WTC11 (cell line): ENCODE results near the gene XBP1. TPM values are rescaled to one million over a fixed set of nuclear protein-coding genes. Genes with fewer than 3 reads are reported as not detected.

Experiments used
- ATAC-seq: fragments of 200-7000 bp; cut with Tn5 transposase; 2 replicates; pipeline ENCODE4 v1.10.0; 2021; ENCODE audit warnings: mild to moderate bottlenecking, moderate library complexity
- CTCF ChIA-PET: fragments of 300-600 bp; sonication (Branson Sonifier 250); formaldehyde crosslinking; loops from one replicate; lab custom pipeline; 2021; ENCODE audit warnings: antibody characterized with exemption; lab: Charles Lee
- POLR2A ChIA-PET: fragments of 350-600 bp; sonication (Branson Sonifier 250); formaldehyde crosslinking; loops from one replicate; lab custom pipeline; 2021; ENCODE audit warnings: antibody characterized with exemption; lab: Charles Lee
- DNase-seq: peaks from one replicate; pipeline ENCODE4 v3.0.0; 2021; ENCODE audit warnings: low spot score
- H3K27ac Mint-ChIP-seq: 2 replicates; pipeline ENCODE4 v1.8.0; 2021; ENCODE audit warnings: mixed read lengths
- H3K27me3 Mint-ChIP-seq: 2 replicates; pipeline ENCODE4 v1.8.0; 2021; ENCODE audit warnings: low read depth, mild to moderate bottlenecking, moderate library complexity, mixed read lengths
- H3K36me3 Mint-ChIP-seq: 2 replicates; pipeline ENCODE4 v1.8.0; 2021; ENCODE audit warnings: mixed read lengths
- H3K4me1 Mint-ChIP-seq: 2 replicates; pipeline ENCODE4 v1.8.0; 2022; ENCODE audit warnings: mixed read lengths
- H3K4me3 Mint-ChIP-seq: 2 replicates; pipeline ENCODE4 v1.8.0; 2021; ENCODE audit warnings: mild to moderate bottlenecking, moderate library complexity, mixed read lengths
- H3K9me3 Mint-ChIP-seq: 2 replicates; pipeline ENCODE4 v1.8.0; 2021; ENCODE audit warnings: mixed read lengths
- ARID4B ChIP-seq: sonication (generic); formaldehyde crosslinking; IDR thresholded peaks from 2 replicates; pipeline ENCODE4 v1.8.0; 2023; ENCODE audit warnings: missing genetic modification reagents, mild to moderate bottlenecking, borderline replicate concordance
- E2F1 ChIP-seq: sonication (generic); formaldehyde crosslinking; IDR thresholded peaks from 2 replicates; pipeline ENCODE4 v1.8.0; 2022; ENCODE audit warnings: mild to moderate bottlenecking, missing genetic modification reagents
- E2F4 ChIP-seq: sonication (generic); formaldehyde crosslinking; IDR thresholded peaks from 2 replicates; pipeline ENCODE4 v1.8.1; 2022; ENCODE audit warnings: low read depth, mild to moderate bottlenecking, moderate library complexity, missing genetic modification reagents, borderline replicate concordance
- E2F5 ChIP-seq: sonication (generic); formaldehyde crosslinking; IDR thresholded peaks from 2 replicates; pipeline ENCODE4 v1.8.1; 2022; ENCODE audit warnings: mild to moderate bottlenecking, moderate library complexity, missing genetic modification reagents
- FOXP4 ChIP-seq: sonication (generic); formaldehyde crosslinking; IDR thresholded peaks from 2 replicates; pipeline ENCODE4 v1.8.0; 2022; ENCODE audit warnings: mild to moderate bottlenecking, missing genetic modification reagents
- GABPB1 ChIP-seq: sonication (generic); formaldehyde crosslinking; IDR thresholded peaks from 2 replicates; pipeline ENCODE4 v1.8.1; 2023; ENCODE audit warnings: mild to moderate bottlenecking, missing genetic modification reagents
- GRHL2 ChIP-seq: fragments of 250-450 bp; sonication (Bioruptor Pico); IDR thresholded peaks from 2 replicates; pipeline ENCODE4 v1.8.0; 2022; ENCODE audit warnings: mild to moderate bottlenecking, moderate library complexity; ENCODE audit not compliant: insufficient replicate concordance, severe bottlenecking
- TEAD4 ChIP-seq: sonication (generic); formaldehyde crosslinking; IDR thresholded peaks from 2 replicates; pipeline ENCODE4 v1.8.0; 2022; ENCODE audit warnings: mild to moderate bottlenecking, missing genetic modification reagents
- TP53 ChIP-seq: sonication (generic); formaldehyde crosslinking; IDR thresholded peaks from 2 replicates; pipeline ENCODE4 v1.8.1; 2023; ENCODE audit warnings: mild to moderate bottlenecking, missing genetic modification reagents
- total RNA-seq: library from RNA; stranded (reverse); gene quantifications from 3 replicates; pipeline ENCODE4 v1.2.3, GENCODE V29; 2021

Gene XBP1
- total RNA-seq, 1 experiment from 2014 or later: 127 TPM

GRCh38 chr22:28815111-28815510 is 14.7 kb upstream of the XBP1 start:
- Mint-ChIP-seq H3K27ac (peak overlapping the region; percentile 31; the same call in 1 of the 2 replicates), H3K27me3 (no peaks in the 10 kb centered on the region), H3K36me3 (no peaks in the 10 kb centered on the region), H3K4me1 (peaks cover 19% of the 10 kb centered on the region), H3K9me3 (no peaks in the 10 kb centered on the region), H3K4me3 (no peak overlapping the region)
- DNase-seq: no peak
- ChIA-PET POLR2A (no interaction called here), CTCF (interaction anchor here (2.7 kb wide), 1 partner anchor 14 kb away, joined by 9 read pairs; no protein-coding TSS in a partner anchor)
- ATAC-seq: no peak; the same call in 1 of the 2 replicates
- TF ChIP-seq GRHL2 (CRISPR knock-in tag): no peak
- TF ChIP-seq FOXP4 (CRISPR knock-in tag): no peak
- TF ChIP-seq E2F4 (CRISPR knock-in tag): no peak
- no peak for TF ChIP-seq E2F5 (CRISPR knock-in tag)
- TF ChIP-seq ARID4B (CRISPR knock-in tag): no peak
- no peak for TF ChIP-seq TEAD4 (CRISPR knock-in tag)
- no peak for TF ChIP-seq TP53

- H3K4me1 Mint-ChIP-seq: peaks cover 14% of the 10 kb centered on the region
Measured at GRCh38 chr22:28813772-28814518, 13.6 kb upstream of the XBP1 start.

More at GRCh38 chr22:28813772-28814518, 13.6 kb upstream of the XBP1 start:
- Mint-ChIP-seq H3K27me3 (no peaks in the 10 kb centered on the region), H3K36me3 (no peaks in the 10 kb centered on the region), H3K9me3 (no peaks in the 10 kb centered on the region), H3K27ac (no peak overlapping the region), H3K4me3 (no peak overlapping the region)
- TF ChIP-seq GABPB1 (CRISPR knock-in tag) (peak; percentile 88), E2F1 (CRISPR knock-in tag) (no peak)
- CTCF ChIA-PET: interaction anchor here (2.7 kb wide), 1 partner anchor 15 kb away, joined by 9 read pairs; no protein-coding TSS in a partner anchor
- DNase-seq (no peak), ATAC-seq (no peak)
- POLR2A ChIA-PET: interaction anchor here (1.0 kb wide), 1 partner anchor 13 kb away, joined by 3 read pairs; the partner anchor contains the start of gene XBP1
